GM12878 (cell line): ENCODE data around the gene CCDC110. TPM values are rescaled to one million over a fixed set of nuclear protein-coding genes. Genes with fewer than 3 reads are reported as not detected.

Experiments
- ATF7 ChIP-seq: fragments of 450-650 bp; IDR thresholded peaks from 2 replicates; pipeline ENCODE4 v1.6.1; 2016; ENCODE audit warnings: low read depth, mild to moderate bottlenecking
- CBFB ChIP-seq: IDR thresholded peaks from 2 replicates; pipeline ENCODE4 v1.6.1; 2016; ENCODE audit warnings: antibody characterized with exemption, low read depth
- CHD2 ChIP-seq: IDR thresholded peaks from 2 replicates; pipeline ENCODE4 v1.6.1; 2011; ENCODE audit warnings: low read depth, low read length, improper control_type of control experiment, borderline replicate concordance
- DPF2 ChIP-seq: fragments of 450-650 bp; IDR thresholded peaks from 2 replicates; pipeline ENCODE4 v1.6.1; 2017; ENCODE audit warnings: mild to moderate bottlenecking
- EGR1 ChIP-seq, 2 experiments: IDR thresholded peaks; 1 replicate in 1 of 2; 2 replicates in 1 of 2; pipeline ENCODE4 v1.6.1; 2011 to 2012; ENCODE audit warnings: low read depth in 2 of 2, low read length in 2 of 2, borderline replicate concordance in 1 of 2, mild to moderate bottlenecking in 1 of 2, moderate library complexity in 1 of 2
- EZH2 ChIP-seq: IDR thresholded peaks from 2 replicates; pipeline ENCODE4 v1.6.1; 2012; ENCODE audit warnings: low read depth, mild to moderate bottlenecking, control low read depth, inconsistent platforms, low read length, borderline replicate concordance; ENCODE audit not compliant: control insufficient read depth
- HSF1 ChIP-seq: fragments of 150-350 bp; IDR thresholded peaks from 2 replicates; pipeline ENCODE4 v1.6.1; 2014; ENCODE audit warnings: mild to moderate bottlenecking, low read depth, low read length
- MYC ChIP-seq: IDR thresholded peaks from 2 replicates; pipeline ENCODE4 v1.6.1; 2011; ENCODE audit warnings: mild to moderate bottlenecking, low read length, moderate library complexity, inconsistent platforms; ENCODE audit not compliant: insufficient read depth, insufficient replicate concordance, insufficient read length, severe bottlenecking
- NFXL1 ChIP-seq: fragments of 450-650 bp; IDR thresholded peaks from 2 replicates; pipeline ENCODE4 v1.6.1; 2017; ENCODE audit warnings: antibody characterized with exemption, mild to moderate bottlenecking, borderline replicate concordance
- PAX5 ChIP-seq: IDR thresholded peaks from 2 replicates; pipeline ENCODE4 v1.6.1; 2011; ENCODE audit warnings: low read depth, low read length, borderline replicate concordance
- POLR2AphosphoS5 ChIP-seq: IDR thresholded peaks from 2 replicates; pipeline ENCODE4 v1.6.1; 2011; ENCODE audit warnings: mild to moderate bottlenecking, low read length, inconsistent platforms
- RBBP5 ChIP-seq: fragments of 200-600 bp; sonication (generic); conservative IDR thresholded peaks from 2 replicates; pipeline ENCODE4 v1.6.1; 2016
- RELB ChIP-seq: fragments of 450-650 bp; IDR thresholded peaks from 2 replicates; pipeline ENCODE4 v1.6.1; 2017; ENCODE audit warnings: low read depth, mild to moderate bottlenecking, moderate library complexity
- SMARCA5 ChIP-seq: fragments of 450-650 bp; IDR thresholded peaks from 2 replicates; pipeline ENCODE4 v1.6.1; 2017; ENCODE audit warnings: mild to moderate bottlenecking
- SRF ChIP-seq, 2 experiments: IDR thresholded peaks; 2 replicates each; pipeline ENCODE4 v1.6.1; 2011; ENCODE audit warnings: low read depth in 2 of 2, low read length in 2 of 2, mild to moderate bottlenecking in 1 of 2, moderate library complexity in 1 of 2
- SUPT20H ChIP-seq: IDR thresholded peaks from 2 replicates; pipeline ENCODE4 v1.6.1; 2011; ENCODE audit warnings: low read depth, mild to moderate bottlenecking, low read length, moderate library complexity, borderline replicate concordance; ENCODE audit not compliant: control insufficient read depth
- WRNIP1 ChIP-seq: IDR thresholded peaks from 2 replicates; pipeline ENCODE4 v1.6.1; 2011; ENCODE audit warnings: low read depth, low read length, improper control_type of control experiment, borderline replicate concordance
- ZBTB11 ChIP-seq: fragments of 450-650 bp; formaldehyde crosslinking; IDR thresholded peaks from 2 replicates; pipeline ENCODE4 v1.5.0; 2022; ENCODE audit warnings: mild to moderate bottlenecking, missing genetic modification characterization
- ZBTB4 ChIP-seq: fragments of 450-650 bp; formaldehyde crosslinking; IDR thresholded peaks from 2 replicates; pipeline ENCODE4 v1.4.0; 2022; ENCODE audit warnings: mild to moderate bottlenecking, moderate library complexity
- polyA plus RNA-seq, 11 experiments: library from polyadenylated mRNA; depleted of rRNA in 4 of 11; unstranded in 6 of 11; stranded (reverse) in 5 of 11; fragments of >200 nt; fragmentation: Nextera tagmentation in 4 of 11; fragmentation: Illumina TruSeq in 1 of 11; extraction: Ambion mirVana in 4 of 11; extraction: Trizol in 1 of 11; gene quantifications; 1 replicate in 1 of 11; 2 replicates in 10 of 11; pipeline versions ENCODE4 v1.2.1 to v1.2.3, GENCODE V29; 2011 to 2016; ENCODE audit warnings: inconsistent platforms in 2 of 11, missing spikeins in 2 of 11, low read depth in 1 of 11
- total RNA-seq, 4 experiments: library from RNA; depleted of rRNA in 3 of 4; stranded (reverse); fragments of >200 nt in 3 of 4; fragmentation: Illumina TruSeq in 1 of 4; extraction: Trizol in 1 of 4; gene quantifications; 2 replicates each; pipeline versions ENCODE4 v1.2.1 to v1.2.3, GENCODE V29; 2013 to 2021

Gene CCDC110
- total and polyA plus RNA-seq, 10 of the 15 experiments (the other 5 are each of a cell fraction or from before 2014, with no cell fraction given), result 0.85 to 3.1 (median 2.1) TPM; not detected in 1

- TF ChIP-seq HSF1 (no peak), ZBTB4 (CRISPR knock-in tag) (0 out of 2 replicates have a peak, but pooled peaks have one; percentile 45), WRNIP1 (no peak), EZH2 (no peak), ZBTB11 (0 out of 2 replicates have a peak, but pooled peaks have one; percentile 19), DPF2 (peak; percentile 93; the same call in 1 of the 2 replicates), RBBP5 (no peak), SMARCA5 (peak; percentile 60; the same call in 1 of the 2 replicates), MYC (peak; percentile 37), NFXL1 (no peak), EGR1 (IDR thresholded peaks at IDR 0.05; ENCODE audit: borderline replicate concordance in 1 of 2, low read depth in 2 of 2, low read length in 2 of 2) (peak in 1 of 2 experiments; percentile 75; a peak in 1 of 3 replicates), ATF7 (no peak), POLR2AphosphoS5 (peak; percentile 76), SUPT20H (no peak), CBFB (0 out of 2 replicates have a peak, but pooled peaks have one; percentile 25), CHD2 (no peak), RELB (peak; percentile 79), SRF (IDR thresholded peaks at IDR 0.05; ENCODE audit: low read depth in 2 of 2, low read length in 2 of 2) (no peak), PAX5 (0 out of 2 replicates have a peak, but pooled peaks have one; percentile 6)
Measured at GRCh38 chr4:185395956-185396723, 75.4 kb downstream of the CCDC110 start (continued).
